Effector CD4-positive, alpha-beta T cell (primary cell): Measurements from ENCODE around the gene SLC7A6.

ENCODE experiments used
- DNase-seq: peaks from one replicate; pipeline ENCODE4 v3.0.0-alpha.2; 2020
- total RNA-seq: gene quantifications from one replicate; lab custom pipeline; 2026; lab: John Stamatoyannopoulos, UW

The SLC7A6 gene
- 319 reads per million, percentile 96 among the genes with 10 or more reads in this experiment for total RNA-seq

DNA sequence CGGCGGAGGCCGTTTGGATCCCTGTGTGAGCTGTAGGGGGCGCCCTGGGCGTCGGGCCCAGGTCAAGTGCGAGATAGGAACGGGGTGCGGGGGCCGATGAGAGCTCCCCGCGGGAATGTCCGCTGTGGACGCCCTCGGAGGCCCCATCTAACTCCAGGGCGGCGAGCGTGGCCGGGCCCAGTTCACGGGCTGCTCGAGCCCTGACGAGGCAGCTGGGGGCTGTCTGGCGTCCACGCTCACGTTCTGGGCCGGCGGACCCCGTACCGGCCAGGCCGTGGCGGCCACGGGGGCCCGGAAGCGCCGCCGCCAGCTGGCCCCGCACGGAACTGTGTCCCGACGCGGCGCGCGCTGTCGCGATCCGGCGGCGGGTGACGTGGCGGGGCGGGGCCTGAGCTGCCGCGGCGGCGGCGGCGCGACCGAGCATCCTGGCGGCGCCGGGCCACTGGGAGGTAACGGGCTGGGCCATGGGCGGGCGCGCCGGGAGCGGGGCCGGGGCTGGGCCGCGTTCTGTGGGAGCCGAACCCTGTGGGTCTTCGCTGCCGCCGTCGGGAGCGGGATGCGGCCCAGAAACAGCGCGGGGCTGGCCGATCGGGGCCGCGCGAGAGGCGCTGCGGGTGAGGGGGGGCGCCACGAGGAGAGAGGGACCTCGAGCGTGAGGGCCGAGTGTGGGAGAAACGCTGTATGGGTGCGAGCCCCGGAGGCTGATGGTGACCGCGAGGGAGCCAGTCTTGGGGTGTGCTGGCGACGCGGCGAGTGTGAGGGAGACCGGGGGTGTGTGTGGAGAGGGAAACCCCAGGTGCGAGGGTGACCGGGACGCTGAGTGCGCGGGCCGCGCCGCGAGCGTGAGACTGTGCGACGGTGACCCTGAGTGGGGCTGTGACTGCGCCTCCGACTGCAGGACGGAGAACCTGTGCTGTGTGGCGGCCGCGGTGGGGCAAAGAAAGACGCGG, at the start of gene SLC7A6:
SLC7A6 (plus strand) TSS at position 399 of the 950 bp plus-strand sequence. CDS start 10,201 bp downstream, outside the sequence.
- DNase-seq: peak; percentile 79

DNA sequence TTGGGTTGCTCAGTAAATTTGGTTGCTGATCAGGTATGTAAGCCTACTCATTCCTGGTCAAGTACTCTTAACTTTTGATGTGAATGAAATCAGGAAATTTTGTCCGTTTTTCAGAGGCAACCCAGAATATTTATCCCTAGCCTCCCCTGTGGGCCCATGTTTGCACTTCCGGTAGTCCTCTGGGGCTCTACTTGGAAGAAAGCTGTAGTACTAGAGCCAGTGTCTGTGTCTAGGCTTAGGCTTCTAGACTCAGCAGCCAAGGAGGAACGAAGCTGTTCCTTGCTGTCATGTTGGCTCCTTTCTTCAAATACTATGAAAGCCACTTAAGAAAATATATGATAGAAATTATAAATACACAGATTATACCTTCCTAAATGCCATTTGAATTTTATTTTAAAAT, 49.6 kb upstream of the SLC7A6 start:
- DNase-seq: no peak

- no peak for DNase-seq
Measured at GRCh38 chr16:68215302-68215701, 49.0 kb upstream of the SLC7A6 start.

- no peak for DNase-seq
Measured at GRCh38 chr16:68216240-68216639, 48.1 kb upstream of the SLC7A6 start.

DNA sequence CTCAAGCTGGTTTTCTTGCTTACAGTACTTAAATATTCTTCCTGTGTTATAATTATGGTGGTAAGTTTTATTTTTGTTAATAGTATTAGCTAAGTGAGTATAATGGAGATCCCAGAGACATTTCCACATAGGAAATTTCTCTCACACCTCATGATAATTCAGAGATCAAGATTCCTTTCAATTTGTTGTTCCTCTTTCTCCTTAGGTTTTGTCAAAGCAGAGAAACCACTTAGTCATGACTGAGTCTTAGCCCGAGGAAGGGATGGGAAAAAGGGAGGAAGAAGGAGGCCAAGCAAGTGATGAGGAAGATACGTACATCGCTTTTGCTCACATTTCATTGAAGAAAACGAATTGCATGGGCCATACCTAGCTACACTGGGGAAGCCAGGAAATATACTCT, 46.8 kb upstream of the SLC7A6 start:
- DNase-seq: no peak

GRCh38 chr16:68219725-68220351, 44.5 kb upstream of the SLC7A6 start:
- no peak for DNase-seq

DNA sequence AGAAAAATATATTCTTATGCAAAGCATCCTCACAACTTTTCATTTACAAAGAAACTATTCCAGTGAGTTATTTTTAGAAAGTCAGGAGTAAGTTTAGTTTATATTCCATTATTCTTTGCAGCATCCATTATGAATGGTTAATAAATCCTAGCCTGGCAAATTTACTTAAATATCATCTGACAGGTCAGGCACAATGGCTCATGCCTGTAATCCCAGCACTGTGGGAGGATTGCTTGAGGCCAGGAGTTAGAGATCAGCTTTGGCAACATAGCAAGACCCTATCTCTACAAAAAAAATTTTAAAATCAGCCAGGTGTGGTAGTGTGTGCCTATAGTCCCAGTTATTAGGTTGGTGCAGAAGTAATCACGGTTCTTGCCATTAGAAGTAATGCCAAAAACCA, 41.3 kb upstream of the SLC7A6 start:
- no peak for DNase-seq

GRCh38 chr16:68226116-68226515, 38.2 kb upstream of the SLC7A6 start:
- no peak for DNase-seq

GRCh38 chr16:68227183-68227793, 37.0 kb upstream of the SLC7A6 start:
- no peak for DNase-seq

GRCh38 chr16:68227850-68228553, 36.3 kb upstream of the SLC7A6 start:
- no peak for DNase-seq

DNA sequence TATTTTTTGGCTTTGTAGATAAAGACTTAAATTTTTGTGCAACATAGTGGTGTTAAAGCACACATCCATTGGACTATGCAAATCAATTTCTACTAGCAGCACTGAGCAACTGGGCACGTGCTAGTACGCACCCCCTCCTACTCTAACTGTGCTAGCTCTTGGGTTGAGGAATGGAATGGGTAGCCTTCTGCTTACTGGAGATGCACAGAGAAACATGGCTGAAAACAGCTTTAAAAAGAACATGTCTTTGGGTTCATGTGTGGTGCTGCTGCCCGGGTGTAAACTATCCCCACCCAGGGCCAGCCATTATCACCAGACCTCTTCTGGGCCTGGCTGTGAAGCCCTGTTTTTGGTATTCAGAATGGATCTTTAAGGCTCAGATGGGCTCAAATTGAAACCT, 35.7 kb upstream of the SLC7A6 start:
- no peak for DNase-seq

- DNase-seq: no peak
Measured at GRCh38 chr16:68229431-68230175, 34.7 kb upstream of the SLC7A6 start.

DNA sequence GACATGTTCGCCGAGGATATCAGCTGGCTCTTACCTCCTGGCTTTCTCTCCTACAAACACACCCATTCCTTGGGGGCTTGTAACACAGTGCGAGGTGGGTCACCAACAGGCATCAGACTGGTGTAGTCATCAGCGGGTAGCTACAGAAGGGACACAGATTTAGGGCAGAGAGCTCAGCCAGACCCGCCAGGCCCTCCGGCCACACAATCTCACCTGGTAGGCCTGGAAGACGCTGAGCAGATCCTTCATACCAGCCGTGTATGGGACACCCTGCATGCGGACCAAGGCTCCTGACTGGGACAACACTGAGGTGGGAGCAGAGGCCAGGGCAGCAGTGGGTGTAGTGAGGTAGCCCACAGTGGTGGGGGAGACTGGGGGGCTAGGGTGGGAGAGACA, 34.2 kb upstream of the SLC7A6 start:
- no peak for DNase-seq

GRCh38 chr16:68230956-68231355, 33.4 kb upstream of the SLC7A6 start:
- DNase-seq: no peak

- DNase-seq: no peak
Measured at GRCh38 chr16:68231384-68232136, 32.8 kb upstream of the SLC7A6 start.

GRCh38 chr16:68232335-68232734, 32.0 kb upstream of the SLC7A6 start:
- DNase-seq: no peak

DNA sequence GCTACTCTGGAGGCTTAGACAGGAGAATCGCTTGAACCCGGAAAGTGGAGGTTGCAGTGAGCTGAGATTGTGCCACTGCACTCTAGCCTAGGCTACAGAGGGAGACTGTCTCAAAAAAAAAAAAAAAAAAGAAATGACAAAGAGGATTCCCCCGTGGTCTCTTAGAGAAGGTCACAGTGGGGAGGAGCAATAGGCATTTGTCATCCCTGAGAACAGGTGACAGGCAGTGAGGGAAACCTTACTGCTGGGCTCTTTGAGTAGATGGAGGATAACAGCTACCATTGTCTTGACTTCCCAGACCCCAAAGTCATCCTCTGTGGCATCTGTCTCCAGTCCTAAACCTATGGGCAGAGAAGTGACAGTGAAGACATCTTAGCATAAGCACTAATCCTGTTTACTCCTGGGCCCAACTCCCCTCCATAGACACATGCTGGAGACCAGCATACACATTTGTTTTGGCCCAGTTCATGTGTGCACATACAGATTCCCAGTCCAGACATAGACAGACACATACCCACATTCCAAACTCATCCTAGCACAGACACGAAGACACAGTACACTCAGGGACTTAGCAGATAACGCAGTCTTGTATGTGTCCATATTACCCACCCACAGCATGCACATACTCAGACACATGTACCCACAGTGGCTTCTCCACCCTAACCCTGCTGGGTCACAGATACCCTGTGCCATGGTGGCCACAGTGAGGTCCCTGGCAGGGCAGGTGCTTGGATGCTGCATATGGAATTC, 31.1 kb upstream of the SLC7A6 start:
- no peak for DNase-seq

DNA sequence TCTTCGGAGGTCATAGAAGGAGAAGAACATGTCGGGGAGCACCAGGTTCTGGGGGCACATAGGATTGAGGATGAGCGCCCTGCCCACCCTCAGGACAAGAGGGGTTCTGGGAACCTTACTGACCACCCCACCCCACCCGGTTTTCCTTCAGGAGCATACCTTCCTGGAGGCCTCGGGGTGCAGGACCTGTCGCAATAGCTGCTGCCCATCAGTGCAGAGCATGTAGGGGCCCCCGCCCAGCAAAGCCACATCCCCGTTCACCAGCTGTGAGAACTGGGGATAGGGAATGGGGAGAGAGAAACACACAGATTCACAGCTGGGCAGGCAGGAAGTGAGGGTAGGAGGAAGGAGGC, 30.5 kb upstream of the SLC7A6 start:
- DNase-seq: no peak

- no peak for DNase-seq
Measured at GRCh38 chr16:68234188-68235107, 29.9 kb upstream of the SLC7A6 start.
